Stomach (tissue), 9 donors: ENCODE results near the gene DIP2A. TPM values are rescaled to one million over a fixed set of nuclear protein-coding genes. Genes with fewer than 3 reads are reported as not detected.

Experiments
- DNase-seq, 2 donors: peaks; one replicate each; pipeline versions ENCODE4 v3.0.0 to v3.0.0-alpha.2; 2013 to 2019
- H3K27ac ChIP-seq, 5 donors: fragments of 200-600 bp in 4 of 5; sonication (generic) in 4 of 5; one replicate each; pipeline ENCODE4 v1.5.1; 2013 to 2019; ENCODE audit warnings: mild to moderate bottlenecking in 1 of 5, moderate library complexity in 1 of 5
- H3K27me3 ChIP-seq, 3 donors: fragments of 200-600 bp; sonication (generic); one replicate each; pipeline ENCODE4 v1.5.1; 2017 to 2019; ENCODE audit warnings: mixed run types in 1 of 3
- H3K36me3 ChIP-seq, 4 donors: fragments of 200-600 bp; sonication (generic); 1 replicate in 3 of 4; 2 replicates in 1 of 4; pipeline ENCODE4 v1.5.1; 2016 to 2019
- H3K4me1 ChIP-seq, 4 donors: fragments of 200-600 bp; sonication (generic); one replicate each; pipeline ENCODE4 v1.5.1; 2016 to 2019
- H3K4me3 ChIP-seq, 4 donors: fragments of 200-600 bp; sonication (generic) in 3 of 4; one replicate each; pipeline ENCODE4 v1.5.1; 2016 to 2019; ENCODE audit warnings: mild to moderate bottlenecking in 1 of 4
- H3K9me3 ChIP-seq, 4 donors: fragments of 200-600 bp; sonication (generic); one replicate each; pipeline ENCODE4 v1.5.1; 2016 to 2019
- EP300 ChIP-seq: sonication (generic); formaldehyde crosslinking; IDR thresholded peaks from one replicate; pipeline ENCODE4 v1.6.1; 2017; ENCODE audit warnings: antibody characterized with exemption
- POLR2A ChIP-seq, 4 donors: fragments of 450-650 bp; IDR thresholded peaks; one replicate each; pipeline ENCODE4 v1.6.1; 2016; ENCODE audit warnings: antibody characterized with exemption in 4 of 4, control low read depth in 2 of 4, mild to moderate bottlenecking in 1 of 4, moderate library complexity in 1 of 4
- POLR2AphosphoS5 ChIP-seq, 3 donors: sonication (generic); formaldehyde crosslinking; IDR thresholded peaks; one replicate each; pipeline ENCODE4 v1.6.1; 2016; ENCODE audit warnings: antibody characterized with exemption in 3 of 3
- WGBS, 5 donors: extraction: QIAGEN DNeasy Blood & Tissue Kit in 3 of 5; methylation state at CpG; one replicate each; pipeline versions ENCODE4 v1.1.5 to v1.1.7; 2013 to 2018; 5-methylcytosine and 5-hydroxymethylcytosine counted together
- intact Hi-C: fragments of 100-400 bp; cut with DNase I; formaldehyde crosslinking; loops from one replicate; pipeline ENCODE4 v1.15.1; 2023; ENCODE audit warnings: low total_unique reads
- polyA plus RNA-seq, 3 donors: library from polyadenylated mRNA; stranded (reverse); fragments of 200-250 nt; gene quantifications; one replicate each; pipeline ENCODE4 v1.2.3, GENCODE V29; 2013
- total RNA-seq, 5 donors: library from RNA; depleted of rRNA; stranded (reverse); fragments of >200 nt; gene quantifications; one replicate each; pipeline versions ENCODE4 v1.1.0 to v1.2.3, GENCODE V29; 2014 to 2016
- TF ChIP-seq, protein P1 (sequence below), 7 experiments: fragments of 450-650 bp in 4 of 7; fragments of 200-600 bp in 3 of 7; sonication (generic) in 3 of 7; IDR thresholded peaks; one replicate each; pipeline ENCODE4 v1.5.1; 2016 to 2019; ENCODE audit warnings: antibody characterized with exemption in 7 of 7, control low read depth in 2 of 7, mild to moderate bottlenecking in 1 of 7
- donor health status: healthy with polysubstance abuse.
- donor health status: Bipolar disorder and iron deficiency.
- donor health status: healthy.

Gene DIP2A
- total and polyA plus RNA-seq, 8 donors: 7.3 to 122 (median 51.0) TPM

DNA sequence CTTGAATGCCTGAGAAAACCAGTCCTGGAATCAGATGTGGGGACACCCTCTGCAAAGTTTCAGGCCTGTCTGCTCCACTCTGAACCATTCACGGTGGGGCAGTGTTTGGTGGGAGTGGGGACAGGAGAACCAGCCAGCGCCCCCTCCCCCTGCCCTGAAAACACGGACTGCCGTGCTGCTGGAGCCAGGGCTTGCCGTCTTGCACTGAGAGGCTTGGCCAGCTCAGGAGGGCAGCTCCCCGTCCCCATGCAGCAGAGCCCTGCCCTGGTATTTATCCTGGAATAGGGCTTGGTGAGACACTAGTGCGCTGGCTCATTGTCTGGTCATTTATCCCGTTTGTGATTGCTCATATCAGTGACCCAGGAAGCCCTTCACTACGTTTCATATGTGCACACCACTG is 142.3 kb downstream of the DIP2A start:
- Histone ChIP-seq H3K27me3 (peaks cover 0 to 12% (median 0%) of the 10 kb centered on the region in 3 donors), H3K4me1 (peaks cover 0 to 56% (median 11%) of the 10 kb centered on the region in 4 donors), H3K27ac (no peak overlapping the region), H3K4me3 (no peak overlapping the region), H3K36me3 (no peaks in the 10 kb centered on the region), H3K9me3 (no peaks in the 10 kb centered on the region)
- WGBS, 5 donors: 53 to 70% (median 58%) methylated on average over 5 to 9 of the region's 9 CpGs
- intact Hi-C loops: no loop called here
- no peak for DNase-seq
- TF ChIP-seq POLR2AphosphoS5 (IDR thresholded peaks at IDR 0.05) (no peak), EP300 (no peak), POLR2A (IDR thresholded peaks at IDR 0.05) (no peak)
- TF ChIP-seq, protein P1, sequence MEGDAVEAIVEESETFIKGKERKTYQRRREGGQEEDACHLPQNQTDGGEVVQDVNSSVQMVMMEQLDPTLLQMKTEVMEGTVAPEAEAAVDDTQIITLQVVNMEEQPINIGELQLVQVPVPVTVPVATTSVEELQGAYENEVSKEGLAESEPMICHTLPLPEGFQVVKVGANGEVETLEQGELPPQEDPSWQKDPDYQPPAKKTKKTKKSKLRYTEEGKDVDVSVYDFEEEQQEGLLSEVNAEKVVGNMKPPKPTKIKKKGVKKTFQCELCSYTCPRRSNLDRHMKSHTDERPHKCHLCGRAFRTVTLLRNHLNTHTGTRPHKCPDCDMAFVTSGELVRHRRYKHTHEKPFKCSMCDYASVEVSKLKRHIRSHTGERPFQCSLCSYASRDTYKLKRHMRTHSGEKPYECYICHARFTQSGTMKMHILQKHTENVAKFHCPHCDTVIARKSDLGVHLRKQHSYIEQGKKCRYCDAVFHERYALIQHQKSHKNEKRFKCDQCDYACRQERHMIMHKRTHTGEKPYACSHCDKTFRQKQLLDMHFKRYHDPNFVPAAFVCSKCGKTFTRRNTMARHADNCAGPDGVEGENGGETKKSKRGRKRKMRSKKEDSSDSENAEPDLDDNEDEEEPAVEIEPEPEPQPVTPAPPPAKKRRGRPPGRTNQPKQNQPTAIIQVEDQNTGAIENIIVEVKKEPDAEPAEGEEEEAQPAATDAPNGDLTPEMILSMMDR (IDR thresholded peaks at IDR 0.05): no peak

DNA sequence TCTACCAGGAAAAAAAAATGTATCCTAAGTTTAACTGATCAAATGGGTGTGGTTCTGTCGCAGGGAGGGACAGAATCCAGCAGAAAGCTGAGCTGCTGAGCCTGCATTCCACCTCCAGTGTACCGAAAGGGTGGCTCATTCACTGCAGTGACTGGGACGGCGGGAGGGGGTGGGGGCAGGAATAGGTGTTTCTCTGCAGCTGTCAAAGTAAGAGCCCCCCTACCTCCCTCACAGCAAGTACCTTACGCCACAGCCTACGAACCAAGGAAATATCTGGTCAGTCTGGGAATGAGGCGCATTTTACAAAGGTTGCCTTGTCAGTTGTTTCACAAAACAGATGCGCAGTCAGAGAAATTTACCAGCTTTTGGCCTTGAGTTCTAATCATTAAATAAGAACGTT is 144.5 kb downstream of the DIP2A start:
- 29 to 41% (median 33%) methylated on average over 7 to 9 of the region's 9 CpGs for WGBS, 5 donors
- DNase-seq: peak in 1 of 2 donors; percentile 65
- intact Hi-C loops: no loop called here

DNA sequence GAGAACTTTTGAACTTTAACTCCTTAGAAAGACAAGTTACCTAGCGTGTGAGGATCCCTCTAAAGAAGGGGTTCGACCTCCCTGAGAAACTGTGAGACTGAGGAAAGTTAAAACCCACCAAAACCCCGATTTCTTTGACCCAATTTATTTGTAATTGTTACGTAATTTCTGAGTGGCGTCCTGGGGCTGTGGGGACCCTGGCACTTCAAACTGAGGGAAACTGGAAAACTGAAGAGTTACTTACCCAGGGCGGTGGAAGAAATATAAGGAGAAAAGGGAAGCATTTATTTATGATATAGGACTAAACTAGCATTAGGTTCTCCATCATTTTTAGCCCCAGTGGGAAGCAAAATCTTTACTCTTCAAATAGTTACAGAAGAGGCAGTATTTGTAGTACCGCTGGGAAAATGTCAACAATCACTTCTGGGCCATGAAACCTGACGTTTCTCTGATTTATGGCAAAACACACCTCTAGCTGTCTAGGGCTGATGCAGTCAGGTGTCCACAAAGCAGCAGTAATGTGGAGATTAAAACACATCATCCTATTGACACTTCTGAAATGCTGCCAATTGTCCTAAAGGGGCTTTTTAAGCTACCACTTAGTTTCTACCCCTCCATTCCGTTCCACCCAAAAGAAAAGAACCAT is 145.8 kb downstream of the DIP2A start:
- Histone ChIP-seq H3K27me3 (peaks cover 0 to 18% (median 0%) of the 10 kb centered on the region in 3 donors), H3K36me3 (no peaks in the 10 kb centered on the region), H3K9me3 (no peaks in the 10 kb centered on the region), H3K27ac (peak overlapping the region in 1 of 5 donors; percentile 36), H3K4me1 (peaks cover 0 to 53% (median 3%) of the 10 kb centered on the region in 4 donors), H3K4me3 (no peak overlapping the region)
- DNase-seq: no peak
- 72 to 78% (median 76%) methylated on average over 9 of the region's 9 CpGs for WGBS, 5 donors
- intact Hi-C loops: no loop called here
- TF ChIP-seq POLR2AphosphoS5 (IDR thresholded peaks at IDR 0.05) (no peak), POLR2A (IDR thresholded peaks at IDR 0.05) (no peak), EP300 (no peak)
- TF ChIP-seq, protein P1 (IDR thresholded peaks at IDR 0.05): no peak

More for the DNA sequence above, 144.5 kb downstream of the DIP2A start:
- Histone ChIP-seq H3K9me3 (no peaks in the 10 kb centered on the region), H3K4me3 (no peak overlapping the region), H3K27ac (no peak overlapping the region), H3K4me1 (peaks cover 0 to 66% (median 11%) of the 10 kb centered on the region in 4 donors), H3K27me3 (peaks cover 0 to 18% (median 0%) of the 10 kb centered on the region in 3 donors), H3K36me3 (no peaks in the 10 kb centered on the region)
- no peak for TF ChIP-seq POLR2A (IDR thresholded peaks at IDR 0.05)

DNA sequence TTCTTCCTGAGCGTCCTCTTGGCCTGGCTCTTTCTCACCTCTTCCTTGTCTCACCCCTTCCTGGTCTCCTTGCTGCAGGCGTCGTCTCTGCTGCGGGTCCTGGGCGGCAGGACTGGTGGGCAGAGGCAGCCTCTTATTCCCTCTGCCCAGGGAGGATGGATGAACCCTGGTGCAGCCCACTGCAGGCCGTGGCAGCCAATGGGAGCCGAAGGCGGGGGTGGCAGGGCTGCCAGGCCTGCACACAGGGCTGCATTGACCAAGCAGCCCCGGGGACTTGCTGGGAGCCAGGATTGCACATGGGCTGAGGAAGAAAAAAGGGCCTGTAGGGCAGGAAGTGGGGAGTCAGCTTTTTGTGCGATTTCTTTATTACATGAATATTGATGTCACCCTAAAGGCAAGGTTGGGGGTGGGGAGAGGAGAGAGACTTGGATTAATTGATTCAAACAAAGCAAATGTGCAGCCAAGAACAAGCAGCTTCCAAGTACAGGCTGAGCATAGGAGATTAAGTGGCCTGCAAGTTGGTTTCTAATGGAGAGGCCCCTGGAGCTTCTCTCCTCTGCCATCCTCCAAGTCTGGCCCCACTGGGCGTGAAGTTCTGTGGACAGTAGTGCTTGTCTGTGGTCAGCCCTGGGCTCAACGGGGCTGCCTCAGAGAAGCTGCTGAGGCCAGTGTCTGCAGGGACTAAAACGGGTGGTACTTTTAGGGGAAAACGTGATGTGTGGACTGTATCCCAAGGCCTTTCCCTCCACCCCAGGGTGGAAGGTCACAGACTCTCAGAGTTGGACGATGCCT is 146.5 kb downstream of the DIP2A start, which contains the start of gene S100B:
Gene S100B (minus strand): TSS at position 108 of the 792 bp plus-strand sequence. CDS start 2,667 bp downstream, outside the sequence.
- no peak for TF ChIP-seq POLR2A (IDR thresholded peaks at IDR 0.05)
- TF ChIP-seq, protein P1 (IDR thresholded peaks at IDR 0.05): no peak
- TF ChIP-seq POLR2AphosphoS5 (IDR thresholded peaks at IDR 0.05): no peak
- no peak for TF ChIP-seq EP300
- peaks cover 0 to 23% (median 3%) of the 10 kb centered on the region in 3 donors for H3K27me3 ChIP-seq
- peak in 1 of 2 donors; percentile 78 for DNase-seq
- no peak within 1 kb of the TSS for H3K4me3 ChIP-seq
- peaks cover 0 to 46% (median 2%) of the 10 kb centered on the region in 4 donors for H3K4me1 ChIP-seq
- peaks cover 0 to 3% (median 0%) of the 10 kb centered on the region in 4 donors for H3K9me3 ChIP-seq
- intact Hi-C loops: no loop called here
- peak within 1 kb of the TSS in 4 of 5 donors; percentile 21 to 36 (median 27) for H3K27ac ChIP-seq
- WGBS, 5 donors: 58 to 77% (median 70%) methylated on average over 14 to 15 of the region's 15 CpGs
- H3K36me3 ChIP-seq: no peaks in the 10 kb centered on the region
